Esophagus (tissue), 2 donors: ENCODE results near the gene TRMT44. TPM values are rescaled to one million over a fixed set of nuclear protein-coding genes. Genes with fewer than 3 reads are reported as not detected.
"Not testable (repeated sequence)": the region's sequence is repeated elsewhere in the genome, so short reads cannot be mapped to it uniquely, and the experiment has no call there.

Experiments
- H3K27ac ChIP-seq, 2 donors: one replicate each; pipeline ENCODE4 v1.5.1; 2013; ENCODE audit warnings: low read depth in 2 of 2, mild to moderate bottlenecking in 2 of 2, inconsistent platforms in 1 of 2, low read length in 1 of 2, moderate library complexity in 1 of 2
- H3K27me3 ChIP-seq, 2 donors: one replicate each; pipeline ENCODE4 v1.6.1; 2013; ENCODE audit warnings: low read length in 2 of 2, control low read depth in 1 of 2, mild to moderate bottlenecking in 1 of 2; ENCODE audit not compliant: insufficient read depth in 2 of 2, control insufficient read depth in 1 of 2
- H3K36me3 ChIP-seq, 2 donors: one replicate each; pipeline ENCODE4 v1.6.1; 2013; ENCODE audit warnings: low read length in 1 of 2; ENCODE audit not compliant: control insufficient read depth in 2 of 2, insufficient read depth in 2 of 2
- H3K4me1 ChIP-seq, 2 donors: one replicate each; pipeline ENCODE4 v1.6.1; 2013; ENCODE audit warnings: low read length in 1 of 2; ENCODE audit not compliant: control insufficient read depth in 2 of 2, insufficient read depth in 2 of 2
- H3K4me3 ChIP-seq, 2 donors: one replicate each; pipeline ENCODE4 v1.5.1; 2013; ENCODE audit warnings: low read length in 2 of 2, mild to moderate bottlenecking in 2 of 2, low read depth in 1 of 2, moderate library complexity in 1 of 2
- H3K9me3 ChIP-seq, 2 donors: one replicate each; pipeline ENCODE4 v1.6.1; 2013; ENCODE audit warnings: mild to moderate bottlenecking in 2 of 2, low read depth in 1 of 2, low read length in 1 of 2, moderate library complexity in 1 of 2; ENCODE audit not compliant: control insufficient read depth in 2 of 2, insufficient read depth in 1 of 2
- WGBS, 2 donors: extraction: QIAGEN DNeasy Blood & Tissue Kit; methylation state at CpG; one replicate each; pipeline ENCODE4 v1.1.7; 2013; 5-methylcytosine and 5-hydroxymethylcytosine counted together
- polyA plus RNA-seq, 2 donors: library from polyadenylated mRNA; stranded (reverse); fragments of 200-250 nt; gene quantifications; one replicate each; pipeline ENCODE4 v1.2.3, GENCODE V29; 2013
- donor health status: healthy with polysubstance abuse.
- donor health status: Bipolar disorder and iron deficiency.

Gene TRMT44
- polyA plus RNA-seq, 2 donors = 15.6 to 17.2 TPM

DNA sequence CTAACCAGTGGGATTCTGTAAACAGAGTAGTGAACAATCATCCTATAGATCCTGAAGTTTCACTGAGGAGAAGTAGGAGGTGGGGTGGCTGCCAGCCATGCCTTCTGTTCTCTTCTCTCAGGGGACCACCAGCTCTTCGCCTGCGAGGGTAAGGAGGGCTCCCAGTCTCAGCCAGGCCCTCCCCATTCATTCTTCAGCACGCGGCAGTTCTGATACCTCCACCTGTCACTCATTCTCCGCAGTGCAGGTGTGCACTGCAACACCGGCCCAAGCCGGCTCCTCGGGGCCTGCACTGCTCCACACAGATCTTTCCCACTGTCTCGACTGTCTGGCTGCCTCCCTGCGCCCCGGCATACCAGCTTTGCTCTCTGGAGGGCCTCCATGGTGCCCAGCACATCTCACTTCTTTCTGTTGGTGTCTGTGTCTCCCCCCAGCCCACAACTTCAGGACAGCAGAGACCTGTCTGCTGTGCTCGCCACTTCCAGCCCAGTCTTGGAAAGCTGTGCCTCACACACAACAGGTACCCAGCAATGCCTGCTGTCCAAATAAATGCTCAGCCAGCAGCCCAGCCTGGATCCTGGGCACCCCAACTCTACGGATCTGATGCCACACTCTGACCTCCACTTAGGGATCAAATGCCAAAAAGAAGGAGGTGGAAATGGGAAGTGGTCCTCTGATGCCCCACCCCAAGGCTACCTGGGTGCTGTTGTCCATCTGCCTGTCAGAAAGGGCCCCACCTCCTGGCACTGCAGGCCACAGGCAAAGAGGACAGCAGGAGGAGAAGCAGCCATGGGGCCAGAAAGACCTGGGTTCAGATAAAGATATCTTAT, 29.0 kb upstream of the TRMT44 start:
- 86 to 91% methylated on average over 13 of the region's 13 CpGs for WGBS, 2 donors
- H3K27me3 ChIP-seq = no peaks in the 10 kb centered on the region

DNA sequence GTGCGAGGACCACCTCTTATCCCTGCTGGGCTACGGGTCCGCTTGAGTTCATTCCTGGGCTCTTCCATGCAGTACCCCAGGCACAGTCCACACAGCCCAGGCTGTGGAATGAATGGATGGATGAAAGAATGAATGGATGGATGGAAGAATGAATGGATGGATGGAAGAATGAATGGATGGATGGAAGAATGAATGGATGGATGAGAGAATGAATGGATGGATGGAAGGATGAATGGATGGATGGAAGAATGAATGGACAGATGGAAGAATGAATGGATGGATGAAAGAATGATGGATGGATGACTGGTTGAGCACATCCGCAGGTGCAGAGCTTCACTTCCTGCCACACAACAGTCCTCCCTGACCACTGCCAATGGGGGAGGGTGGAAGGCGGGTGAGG, 28.3 kb upstream of the TRMT44 start:
- Histone ChIP-seq H3K4me1 (peaks cover 2 to 14% of the 10 kb centered on the region in 2 donors), H3K4me3 (no peak overlapping the region), H3K9me3 (no peaks in the 10 kb centered on the region), H3K27me3 (no peaks in the 10 kb centered on the region), H3K27ac (no peak overlapping the region), H3K36me3 (peaks cover 5 to 63% of the 10 kb centered on the region in 2 donors)
- 94 to 95% methylated on average over 5 of the region's 5 CpGs for WGBS, 2 donors

More for the DNA sequence above, 29.0 kb upstream of the TRMT44 start:
- Histone ChIP-seq H3K4me3 (no peak overlapping the region), H3K36me3 (peaks cover 5 to 60% of the 10 kb centered on the region in 2 donors), H3K27ac (no peak overlapping the region), H3K4me1 (peaks cover 2 to 14% of the 10 kb centered on the region in 2 donors), H3K9me3 (no peaks in the 10 kb centered on the region)

DNA sequence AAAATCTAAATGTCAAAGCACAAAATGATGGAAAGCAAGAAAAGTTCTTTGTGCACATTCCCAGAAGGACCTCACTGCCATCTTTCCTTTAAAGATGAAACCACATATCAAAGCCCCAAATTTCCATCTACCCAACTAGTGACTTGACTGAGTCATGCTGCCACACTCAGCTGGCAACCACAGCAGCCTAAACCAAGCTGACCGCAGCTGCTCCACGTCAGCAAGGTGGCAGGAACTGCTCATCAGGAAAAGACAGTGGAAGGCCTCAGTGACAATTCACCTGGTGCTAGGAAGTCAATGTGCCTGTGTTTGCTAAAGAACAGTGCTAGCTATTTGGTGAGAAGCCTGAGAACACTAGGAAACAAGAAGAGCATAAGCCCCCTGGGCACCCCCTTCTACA, 26.2 kb upstream of the TRMT44 start:
- Histone ChIP-seq H3K27me3 (no peaks in the 10 kb centered on the region), H3K9me3 (no peaks in the 10 kb centered on the region), H3K4me1 (peaks cover 2 to 12% of the 10 kb centered on the region in 2 donors), H3K27ac (no peak overlapping the region), H3K36me3 (peaks cover 5 to 54% of the 10 kb centered on the region in 2 donors), H3K4me3 (no peak overlapping the region)
- 81 to 87% methylated on average over 2 of the region's 2 CpGs for WGBS, 2 donors

DNA sequence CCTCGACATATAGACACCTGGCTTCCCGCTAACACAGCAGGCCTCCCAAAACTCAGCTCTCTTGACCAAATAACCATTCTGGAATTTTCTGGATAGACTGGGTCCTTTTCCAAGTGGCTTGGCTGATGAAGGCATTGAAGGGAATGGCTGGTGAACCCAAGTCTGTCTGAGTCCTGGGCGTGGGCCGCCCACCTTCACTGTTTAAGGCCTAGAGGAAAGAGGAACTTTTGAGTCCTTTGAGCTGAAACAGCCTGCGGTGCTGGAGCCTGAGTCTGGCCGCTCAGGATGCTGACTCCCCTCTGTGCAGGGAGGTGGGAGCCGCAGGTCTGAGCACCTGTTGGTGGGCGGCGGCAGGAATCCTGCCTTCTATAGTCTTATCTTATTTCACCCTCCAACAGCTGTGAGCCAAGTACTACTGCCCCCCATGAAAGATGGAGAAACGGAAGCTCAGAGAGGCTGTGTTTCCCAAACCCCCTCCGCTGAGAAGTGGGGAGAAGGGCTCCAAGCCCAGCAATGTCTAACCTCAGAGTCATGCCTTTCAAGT, 23.4 kb upstream of the TRMT44 start:
- Histone ChIP-seq H3K4me1 (peaks cover 3 to 11% of the 10 kb centered on the region in 2 donors), H3K36me3 (peaks cover 2 to 40% of the 10 kb centered on the region in 2 donors), H3K27me3 (no peaks in the 10 kb centered on the region), H3K27ac (no peak overlapping the region), H3K4me3 (no peak overlapping the region), H3K9me3 (no peaks in the 10 kb centered on the region)
- 82 to 87% methylated on average over 11 of the region's 11 CpGs for WGBS, 2 donors

DNA sequence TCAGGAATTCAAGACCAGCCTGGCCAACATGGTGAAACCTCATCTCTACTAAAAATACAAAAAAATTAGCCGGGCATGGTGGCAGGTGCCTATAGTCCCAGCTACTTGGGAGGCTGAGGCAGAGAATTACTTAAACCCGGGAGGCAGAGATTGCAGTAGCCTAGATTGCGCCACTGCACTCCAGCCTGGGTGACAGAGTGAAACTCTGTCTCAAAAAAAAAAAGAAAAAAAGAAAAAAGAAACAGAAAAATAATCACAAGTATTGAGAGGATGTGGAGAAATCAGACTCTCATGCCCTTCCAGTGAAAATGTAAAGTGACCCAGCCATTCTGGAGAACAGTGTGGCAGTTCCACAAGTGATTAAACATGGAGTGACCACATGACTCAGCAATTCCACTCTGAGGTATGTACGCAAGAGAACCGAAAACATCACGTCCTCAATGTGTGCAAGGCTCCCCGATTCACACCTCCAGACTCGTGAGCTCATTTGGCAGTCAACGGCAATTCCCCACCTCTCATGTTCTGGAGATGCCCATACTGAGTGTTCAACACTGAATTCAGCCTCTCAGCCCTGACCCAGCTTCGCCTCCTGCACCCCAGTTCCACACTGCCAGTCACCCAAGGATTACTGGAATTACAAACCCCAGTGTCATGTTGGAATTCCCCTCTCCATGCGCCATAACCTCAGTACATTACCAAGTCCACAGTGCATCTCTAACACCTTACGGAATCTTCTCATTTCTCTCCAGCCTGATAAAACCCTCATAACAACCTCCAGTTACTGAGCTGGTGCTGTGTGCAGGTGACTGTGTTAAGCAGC, 21.1 kb upstream of the TRMT44 start:
- H3K9me3 ChIP-seq = no peaks in the 10 kb centered on the region
- H3K4me3 ChIP-seq = no peak overlapping the region
- H3K27ac ChIP-seq = peak overlapping the region; percentile 15 to 73
- H3K4me1 ChIP-seq = peaks cover 6 to 18% of the 10 kb centered on the region in 2 donors
- 79 to 83% methylated on average over 12 of the region's 12 CpGs for WGBS, 2 donors
- H3K27me3 ChIP-seq = no peaks in the 10 kb centered on the region
- peaks cover 2 to 23% of the 10 kb centered on the region in 2 donors for H3K36me3 ChIP-seq

DNA sequence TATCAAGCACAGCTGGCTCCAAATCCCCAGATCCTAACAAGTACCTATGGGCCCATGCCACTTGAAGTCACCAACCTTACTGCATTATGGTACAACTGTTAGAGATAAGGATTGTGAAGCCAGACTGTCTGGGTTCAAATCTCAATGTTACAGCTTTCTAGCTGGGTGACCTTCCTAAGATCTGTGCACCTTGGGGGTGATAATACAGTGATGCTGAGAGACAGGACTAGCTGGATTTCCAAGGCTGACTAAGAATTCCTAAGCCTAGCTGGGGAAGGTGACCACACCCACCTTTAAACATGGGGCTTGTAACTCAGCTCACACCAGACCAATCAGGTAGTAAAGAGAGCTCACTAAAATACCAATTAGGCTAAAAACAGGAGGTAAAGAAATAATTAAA, 20.4 kb upstream of the TRMT44 start:
- not testable (repeated sequence) for H3K9me3 ChIP-seq, H3K4me3 ChIP-seq, H3K27me3 ChIP-seq
- H3K4me1 ChIP-seq = peaks cover 6 to 18% of the 10 kb centered on the region in 2 donors
- peak overlapping the region; percentile 15 to 73 for H3K27ac ChIP-seq
- peaks cover under 1 to 20% of the 10 kb centered on the region in 2 donors for H3K36me3 ChIP-seq

DNA sequence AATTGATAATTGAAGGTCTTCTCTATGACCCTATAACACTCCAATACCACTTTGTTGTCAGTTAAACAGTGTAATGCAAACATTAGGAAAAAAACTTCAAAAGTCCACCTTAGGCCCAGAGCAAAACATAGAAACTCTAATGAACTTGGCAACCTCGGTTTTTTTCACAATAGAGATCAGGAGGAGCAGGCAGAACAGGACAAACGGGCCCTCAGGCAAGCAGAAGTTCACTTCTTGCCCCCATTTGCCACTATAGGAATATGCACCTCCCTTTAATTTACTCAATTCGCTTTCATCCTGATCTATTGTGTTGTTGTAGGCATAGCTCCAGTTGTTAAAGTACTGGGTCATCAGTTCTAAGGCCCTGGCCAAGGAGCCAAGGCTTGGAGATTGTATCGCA, 18.2 kb upstream of the TRMT44 start:
- Histone ChIP-seq H3K27ac (peak overlapping the region in 1 of 2 donors; percentile 67), H3K4me3 (no peak overlapping the region), H3K4me1 (peaks cover 9 to 21% of the 10 kb centered on the region in 2 donors), H3K9me3 (no peaks in the 10 kb centered on the region), H3K36me3 (peaks cover 0 to 5% of the 10 kb centered on the region in 2 donors), H3K27me3 (no peaks in the 10 kb centered on the region)
- 46 to 50% methylated on average over 4 of the region's 4 CpGs for WGBS, 2 donors

DNA sequence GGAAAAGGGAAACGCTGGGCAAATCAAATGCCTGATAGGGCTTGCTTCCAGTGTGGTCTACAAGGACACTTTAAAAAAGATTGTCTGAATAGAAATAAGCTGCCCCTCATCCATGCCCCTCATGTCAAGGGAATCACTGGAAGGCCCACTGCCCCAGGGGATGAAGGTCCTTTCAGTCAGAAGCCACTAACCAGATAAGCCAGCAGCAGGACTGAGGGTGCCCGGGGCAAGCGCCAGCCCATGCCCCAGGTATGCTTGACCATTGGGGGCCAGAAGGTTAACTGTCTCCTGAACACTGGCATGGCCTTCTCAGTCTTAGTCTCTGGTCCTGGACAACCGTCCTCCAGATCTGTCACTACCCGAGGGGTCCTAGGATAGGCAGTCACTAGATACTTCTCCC, 17.8 kb upstream of the TRMT44 start:
- 84 to 90% methylated on average over 5 of the region's 5 CpGs for WGBS, 2 donors
- peak overlapping the region in 1 of 2 donors; percentile 67 for H3K27ac ChIP-seq

DNA sequence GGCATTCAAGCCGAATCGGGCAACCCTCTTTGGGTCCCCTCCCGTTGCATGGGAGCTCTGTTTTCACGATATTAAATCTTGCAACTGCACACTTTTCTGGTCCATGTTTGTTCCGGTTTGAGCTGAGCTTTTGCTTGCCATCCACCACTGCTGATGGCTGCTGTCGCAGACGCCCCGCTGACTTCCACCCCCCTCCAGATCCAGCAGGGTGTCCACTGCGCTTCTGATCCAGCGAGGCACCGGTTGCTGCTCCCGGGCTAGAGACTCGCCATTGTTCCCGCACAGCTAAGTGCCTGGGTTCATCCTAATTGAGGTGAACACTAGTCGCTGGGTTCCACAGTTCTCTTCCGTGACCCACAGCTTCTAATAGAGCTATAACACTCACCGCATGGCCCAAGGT, 13.3 kb upstream of the TRMT44 start:
- Histone ChIP-seq H3K4me1 (peaks cover 16% of the 10 kb centered on the region in 2 donors), H3K36me3 (peaks cover 0 to 8% of the 10 kb centered on the region in 2 donors), H3K9me3 (no peaks in the 10 kb centered on the region), H3K4me3 (peak overlapping the region; percentile 82 to 95), H3K27me3 (no peaks in the 10 kb centered on the region), H3K27ac (no peak overlapping the region)
- WGBS, 2 donors = 79 to 80% methylated on average over 17 of the region's 17 CpGs

More for the DNA sequence above, 17.8 kb upstream of the TRMT44 start:
- no peaks in the 10 kb centered on the region for H3K9me3 ChIP-seq
- no peaks in the 10 kb centered on the region for H3K27me3 ChIP-seq
- H3K4me3 ChIP-seq = no peak overlapping the region
- peaks cover 0 to 5% of the 10 kb centered on the region in 2 donors for H3K36me3 ChIP-seq
- H3K4me1 ChIP-seq = peaks cover 12 to 25% of the 10 kb centered on the region in 2 donors
